Vagina (tissue), 2 donors: ENCODE results near the gene TIAL1. TPM values are rescaled to one million over a fixed set of nuclear protein-coding genes. Genes with fewer than 3 reads are reported as not detected.
A peak's percentile ranks its signal among the peaks of the same experiment; 100 is the strongest.

Experiments
- DNase-seq, 2 donors: peaks; one replicate each; pipeline ENCODE4 v3.0.0-alpha.2; 2017; ENCODE audit errors: extremely low spot score in 2 of 2
- H3K27ac ChIP-seq: fragments of 200-600 bp; sonication (generic); one replicate; pipeline ENCODE4 v1.5.1; 2019
- H3K27me3 ChIP-seq: fragments of 200-600 bp; sonication (generic); one replicate; pipeline ENCODE4 v1.5.1; 2019
- H3K36me3 ChIP-seq, 2 donors: fragments of 200-600 bp; sonication (generic); one replicate each; pipeline ENCODE4 v1.5.1; 2017 to 2019
- H3K4me1 ChIP-seq: fragments of 200-600 bp; sonication (generic); one replicate; pipeline ENCODE4 v1.5.1; 2019
- H3K4me3 ChIP-seq, 2 donors: fragments of 200-600 bp; sonication (generic); 1 replicate in 1 of 2; 2 replicates in 1 of 2; pipeline ENCODE4 v1.5.1; 2016 to 2019
- H3K9me3 ChIP-seq: fragments of 200-600 bp; sonication (generic); one replicate; pipeline ENCODE4 v1.5.1; 2019
- POLR2A ChIP-seq, 2 donors: fragments of 450-650 bp; IDR thresholded peaks; one replicate each; pipeline ENCODE4 v1.6.1; 2017; ENCODE audit warnings: antibody characterized with exemption in 2 of 2, mild to moderate bottlenecking in 2 of 2, moderate library complexity in 2 of 2
- POLR2AphosphoS5 ChIP-seq, 2 donors: sonication (generic); formaldehyde crosslinking; IDR thresholded peaks; one replicate each; pipeline ENCODE4 v1.9.0; 2017; ENCODE audit warnings: antibody characterized with exemption in 2 of 2, mild to moderate bottlenecking in 2 of 2, low read depth in 1 of 2; ENCODE audit not compliant: insufficient read depth in 1 of 2
- intact Hi-C: fragments of 100-400 bp; cut with DNase I; formaldehyde crosslinking; loops from one replicate; pipeline ENCODE4 v1.15.1; 2023
- total RNA-seq: library from RNA; depleted of rRNA; stranded (reverse); fragments of >200 nt; gene quantifications from one replicate; pipeline ENCODE4 v1.2.3, GENCODE V29; 2016
- TF ChIP-seq, protein P1 (sequence below), 3 experiments: fragments of 450-650 bp in 2 of 3; fragments of 200-600 bp in 1 of 3; sonication (generic) in 1 of 3; IDR thresholded peaks; one replicate each; pipeline ENCODE4 v1.5.1; 2017 to 2019; ENCODE audit warnings: antibody characterized with exemption in 3 of 3, mild to moderate bottlenecking in 2 of 3, moderate library complexity in 2 of 3

The TIAL1 gene
- total RNA-seq, 1 donor from 2014 or later, result 71.2 TPM

- DNase-seq, result no peak
- Histone ChIP-seq H3K27me3 (no peaks in the 10 kb centered on the region), H3K4me3 (no peak overlapping the region), H3K9me3 (no peaks in the 10 kb centered on the region), H3K36me3 (no peaks in the 10 kb centered on the region), H3K27ac (no peak overlapping the region), H3K4me1 (peaks cover 3% of the 10 kb centered on the region)
- intact Hi-C loops, result no loop called here
- TF ChIP-seq POLR2AphosphoS5 (IDR thresholded peaks at IDR 0.05; ENCODE audit: insufficient read depth in 1 of 2, low read depth in 1 of 2), result no peak
- TF ChIP-seq, protein P1, sequence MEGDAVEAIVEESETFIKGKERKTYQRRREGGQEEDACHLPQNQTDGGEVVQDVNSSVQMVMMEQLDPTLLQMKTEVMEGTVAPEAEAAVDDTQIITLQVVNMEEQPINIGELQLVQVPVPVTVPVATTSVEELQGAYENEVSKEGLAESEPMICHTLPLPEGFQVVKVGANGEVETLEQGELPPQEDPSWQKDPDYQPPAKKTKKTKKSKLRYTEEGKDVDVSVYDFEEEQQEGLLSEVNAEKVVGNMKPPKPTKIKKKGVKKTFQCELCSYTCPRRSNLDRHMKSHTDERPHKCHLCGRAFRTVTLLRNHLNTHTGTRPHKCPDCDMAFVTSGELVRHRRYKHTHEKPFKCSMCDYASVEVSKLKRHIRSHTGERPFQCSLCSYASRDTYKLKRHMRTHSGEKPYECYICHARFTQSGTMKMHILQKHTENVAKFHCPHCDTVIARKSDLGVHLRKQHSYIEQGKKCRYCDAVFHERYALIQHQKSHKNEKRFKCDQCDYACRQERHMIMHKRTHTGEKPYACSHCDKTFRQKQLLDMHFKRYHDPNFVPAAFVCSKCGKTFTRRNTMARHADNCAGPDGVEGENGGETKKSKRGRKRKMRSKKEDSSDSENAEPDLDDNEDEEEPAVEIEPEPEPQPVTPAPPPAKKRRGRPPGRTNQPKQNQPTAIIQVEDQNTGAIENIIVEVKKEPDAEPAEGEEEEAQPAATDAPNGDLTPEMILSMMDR (IDR thresholded peaks at IDR 0.05), result no peak
- TF ChIP-seq POLR2A (IDR thresholded peaks at IDR 0.05), result no peak
Observed at GRCh38 chr10:119549247-119549999, 47.3 kb downstream of the TIAL1 start.

- intact Hi-C loops, result no loop called here
- Histone ChIP-seq H3K4me1 (peaks cover 22% of the 10 kb centered on the region), H3K9me3 (no peaks in the 10 kb centered on the region), H3K36me3 (no peaks in the 10 kb centered on the region), H3K27ac (no peak overlapping the region), H3K4me3 (no peak overlapping the region), H3K27me3 (no peaks in the 10 kb centered on the region)
- no peak for DNase-seq
- TF ChIP-seq POLR2A (IDR thresholded peaks at IDR 0.05) (no peak), POLR2AphosphoS5 (IDR thresholded peaks at IDR 0.05; ENCODE audit: insufficient read depth in 1 of 2, low read depth in 1 of 2) (no peak)
- TF ChIP-seq, protein P1 (IDR thresholded peaks at IDR 0.05), result no peak
Observed at GRCh38 chr10:119546009-119546408, 50.8 kb downstream of the TIAL1 start.

GRCh38 chr10:119545310-119545709 lies 51.5 kb downstream of the TIAL1 start:
- Histone ChIP-seq H3K27ac (no peak overlapping the region), H3K4me1 (peaks cover 29% of the 10 kb centered on the region), H3K36me3 (no peaks in the 10 kb centered on the region), H3K27me3 (no peaks in the 10 kb centered on the region), H3K9me3 (no peaks in the 10 kb centered on the region), H3K4me3 (no peak overlapping the region)
- no peak for DNase-seq
- TF ChIP-seq POLR2A (IDR thresholded peaks at IDR 0.05), result no peak
- TF ChIP-seq, protein P1 (IDR thresholded peaks at IDR 0.05), result no peak
- TF ChIP-seq POLR2AphosphoS5 (IDR thresholded peaks at IDR 0.05; ENCODE audit: insufficient read depth in 1 of 2, low read depth in 1 of 2), result no peak
- intact Hi-C loops, result no loop called here

DNA sequence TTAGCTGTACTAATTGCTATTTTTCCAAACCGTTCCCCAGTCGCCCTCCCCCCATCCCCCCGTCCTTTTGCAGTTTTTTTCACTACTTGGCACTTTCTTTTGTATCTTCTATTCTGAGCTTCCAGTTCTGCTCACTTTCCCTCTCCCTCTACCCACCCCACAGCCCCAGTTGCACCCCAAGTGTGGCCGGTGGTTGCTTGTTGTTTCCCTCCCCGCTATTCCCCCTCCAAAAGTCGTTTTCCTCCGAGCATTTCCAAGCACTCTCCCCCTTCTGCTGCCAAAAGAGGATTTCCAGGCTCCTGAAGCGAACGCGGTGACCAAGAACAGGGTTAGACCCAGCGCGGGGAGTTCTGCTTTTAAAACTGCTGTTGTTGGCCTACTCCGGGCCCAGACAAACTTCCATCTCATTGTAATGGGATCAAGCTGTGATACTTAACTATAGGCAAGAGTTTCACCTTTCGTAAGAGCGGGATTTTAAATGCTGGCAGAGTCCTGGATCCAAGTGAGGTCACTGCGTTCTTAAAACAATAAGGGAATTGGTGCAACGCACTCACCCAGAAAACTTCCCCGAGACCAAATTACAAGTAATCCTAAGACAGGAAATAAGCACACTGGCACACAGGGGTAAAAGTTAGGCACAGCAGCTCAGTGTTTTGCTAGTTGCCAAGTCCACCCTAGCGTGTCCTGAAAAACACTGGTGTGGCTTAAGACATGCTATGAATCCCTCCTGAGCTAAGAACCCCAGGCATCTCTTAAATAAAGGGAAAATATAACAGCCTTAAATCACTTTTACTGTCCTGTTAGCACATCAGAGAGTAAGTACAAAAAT lies 52.7 kb downstream of the TIAL1 start:
- DNase-seq, result no peak
- peak overlapping the region in 1 of 2 donors; percentile 79 for H3K4me3 ChIP-seq
- H3K27ac ChIP-seq, result peak overlapping the region; percentile 87
- intact Hi-C loops, result no loop called here
- H3K4me1 ChIP-seq, result peaks cover 42% of the 10 kb centered on the region
- no peaks in the 10 kb centered on the region for H3K9me3 ChIP-seq
- no peak for TF ChIP-seq POLR2AphosphoS5 (IDR thresholded peaks at IDR 0.05; ENCODE audit: insufficient read depth in 1 of 2, low read depth in 1 of 2)
- no peaks in the 10 kb centered on the region for H3K36me3 ChIP-seq
- no peaks in the 10 kb centered on the region for H3K27me3 ChIP-seq

- peak overlapping the region; percentile 77 to 79 for H3K4me3 ChIP-seq
- H3K27ac ChIP-seq, result peak overlapping the region; percentile 87
- peaks cover 49% of the 10 kb centered on the region for H3K4me1 ChIP-seq
- H3K27me3 ChIP-seq, result no peaks in the 10 kb centered on the region
- peak in 1 of 2 donors; percentile 8 for TF ChIP-seq POLR2AphosphoS5 (IDR thresholded peaks at IDR 0.05; ENCODE audit: insufficient read depth in 1 of 2, low read depth in 1 of 2)
- TF ChIP-seq, protein P1 (IDR thresholded peaks at IDR 0.05), result peak in 1 of 3 experiments; percentile 36
- TF ChIP-seq POLR2A (IDR thresholded peaks at IDR 0.05), result peak in 1 of 2 donors; percentile 13
- intact Hi-C loops, result no loop called here
- no peaks in the 10 kb centered on the region for H3K9me3 ChIP-seq
- DNase-seq, result no peak
- H3K36me3 ChIP-seq, result no peaks in the 10 kb centered on the region
Observed at GRCh38 chr10:119542988-119543813, 53.6 kb downstream of the TIAL1 start.
